Endothelial cell of umbilical vein (primary cell): ENCODE measurements around the gene MYH10. TPM values are rescaled to one million over a fixed set of nuclear protein-coding genes. Genes with fewer than 3 reads are reported as not detected.

Experiments
- BruUV-seq: library from RNA; stranded (reverse); fragments of 400-500 nt; replicated peaks from 2 replicates; lab custom pipeline; 2021; lab: Mats Ljungman, UMichigan
- CTCF ChIA-PET: fragments of 300-600, 350-600 bp; sonication (Branson Sonifier 250); formaldehyde crosslinking; loops from one replicate; lab custom pipeline; 2021; ENCODE audit warnings: antibody characterized with exemption, inconsistent platforms; lab: Charles Lee
- POLR2A ChIA-PET: fragments of 300-600, 350-600 bp; sonication (Branson Sonifier 250); formaldehyde crosslinking; loops from one replicate; lab custom pipeline; 2021; ENCODE audit warnings: antibody characterized with exemption, inconsistent platforms; lab: Charles Lee
- DNase-seq: peaks from one replicate; pipeline ENCODE4 v3.0.0-alpha.2; 2011; ENCODE audit warnings: low read depth, low spot score
- FAIRE-seq: peaks from 2 replicates; lab custom pipeline; 2011; peaks lifted over from hg19 to GRCh38; lab: Jason Lieb, UNC
- H2AFZ ChIP-seq: 2 replicates; pipeline ENCODE4 v1.6.0; 2012; ENCODE audit warnings: low read depth, low read length, control low read depth, inconsistent platforms
- H3K27ac ChIP-seq: 2 replicates; pipeline ENCODE4 v1.5.1; 2011; ENCODE audit warnings: low read depth, mild to moderate bottlenecking, control low read depth, low read length, moderate library complexity; ENCODE audit not compliant: insufficient read depth
- H3K27me3 ChIP-seq, 2 experiments: 2 replicates each; pipeline versions ENCODE4 v1.6.0 to v1.6.1; 2011; ENCODE audit warnings: low read length in 2 of 2, mixed read lengths in 1 of 2; ENCODE audit not compliant: control insufficient read depth in 2 of 2, insufficient read depth in 2 of 2
- H3K36me3 ChIP-seq, 2 experiments: 2 replicates in 1 of 2; 3 replicates in 1 of 2; pipeline ENCODE4 v1.5.1; 2011; ENCODE audit warnings: low read length in 2 of 2, mild to moderate bottlenecking in 1 of 2, moderate library complexity in 1 of 2; ENCODE audit not compliant: control insufficient read depth in 2 of 2, insufficient read depth in 2 of 2; ENCODE audit errors: extremely low read depth in 1 of 2
- H3K4me1 ChIP-seq: 3 replicates; pipeline ENCODE4 v1.5.1; 2011; ENCODE audit warnings: mild to moderate bottlenecking, low read length; ENCODE audit not compliant: control insufficient read depth, insufficient read depth; ENCODE audit errors: extremely low read depth
- H3K4me2 ChIP-seq: 2 replicates; pipeline ENCODE4 v1.6.1; 2011; ENCODE audit warnings: low read length, control low read depth, mixed read lengths; ENCODE audit not compliant: insufficient read depth
- H3K4me3 ChIP-seq, 3 experiments: fragments of 200-600 bp in 1 of 3; sonication (generic), shearing (Covaris generic) in 1 of 3; replicated peaks in 1 of 3; 2 replicates each; pipeline ENCODE4 v1.5.1; 2011 to 2016; ENCODE audit warnings: control low read depth in 3 of 3, low read length in 3 of 3, mild to moderate bottlenecking in 2 of 3, inconsistent platforms in 1 of 3, low read depth in 1 of 3, moderate library complexity in 1 of 3; ENCODE audit not compliant: insufficient read depth in 1 of 3
- H3K79me2 ChIP-seq: 2 replicates; pipeline ENCODE4 v1.6.0; 2012; ENCODE audit warnings: low read length, inconsistent platforms; ENCODE audit not compliant: control insufficient read depth, insufficient read depth
- H3K9ac ChIP-seq: replicated peaks from 2 replicates; pipeline ENCODE3; 2011; ENCODE audit warnings: low read length, control low read depth; ENCODE audit not compliant: insufficient read depth; ENCODE audit errors: extremely low read depth
- H3K9me1 ChIP-seq: replicated peaks from 3 replicates; pipeline ENCODE4 v1.6.0; 2011; ENCODE audit warnings: mild to moderate bottlenecking, low read length; ENCODE audit not compliant: control insufficient read depth, insufficient read depth; ENCODE audit errors: extremely low read depth
- H3K9me3 ChIP-seq: replicated peaks from 2 replicates; pipeline ENCODE4 v1.5.1; 2012; ENCODE audit warnings: low read length, inconsistent platforms; ENCODE audit not compliant: control insufficient read depth, insufficient read depth
- H4K20me1 ChIP-seq: replicated peaks from 2 replicates; pipeline ENCODE3; 2011; ENCODE audit warnings: mild to moderate bottlenecking, low read length; ENCODE audit not compliant: control insufficient read depth, insufficient read depth; ENCODE audit errors: extremely low read depth
- CTCF ChIP-seq, 2 donors: IDR thresholded peaks; 1 replicate in 1 of 2; 2 replicates in 1 of 2; pipeline ENCODE4 v1.5.1; 2011; ENCODE audit warnings: low read length in 2 of 2, mild to moderate bottlenecking in 2 of 2, moderate library complexity in 2 of 2, control low read depth in 1 of 2, inconsistent platforms in 1 of 2, low read depth in 1 of 2; ENCODE audit not compliant: insufficient read depth in 1 of 2; ENCODE audit errors: extremely low read depth in 1 of 2
- EZH2 ChIP-seq: IDR thresholded peaks from 2 replicates; pipeline ENCODE4 v1.6.1; 2012; ENCODE audit warnings: borderline replicate concordance, low read depth, mild to moderate bottlenecking, moderate library complexity, low read length, inconsistent platforms; ENCODE audit not compliant: severe bottlenecking
- FOS ChIP-seq: IDR thresholded peaks from 2 replicates; pipeline ENCODE4 v1.6.1; 2011; ENCODE audit warnings: mild to moderate bottlenecking, low read length, moderate library complexity, borderline replicate concordance; ENCODE audit not compliant: insufficient read depth
- GATA2 ChIP-seq: IDR thresholded peaks from 2 replicates; pipeline ENCODE4 v1.7.0; 2011; ENCODE audit warnings: low read depth, mild to moderate bottlenecking, moderate library complexity, mixed read lengths, low read length; ENCODE audit not compliant: insufficient read length, insufficient read depth
- JUN ChIP-seq: IDR thresholded peaks from 2 replicates; pipeline ENCODE4 v1.6.1; 2011; ENCODE audit warnings: borderline replicate concordance, low read depth; ENCODE audit not compliant: insufficient read length, insufficient read depth
- MAX ChIP-seq: IDR thresholded peaks from 2 replicates; pipeline ENCODE4 v1.6.1; 2011; ENCODE audit not compliant: insufficient read depth, insufficient read length
- MYC ChIP-seq: IDR thresholded peaks from one replicate; pipeline ENCODE4 v1.6.1; 2011; ENCODE audit warnings: mild to moderate bottlenecking, low read depth, low read length
- POLR2A ChIP-seq: IDR thresholded peaks from 2 replicates; pipeline ENCODE4 v1.6.1; 2012; ENCODE audit warnings: low read depth, mild to moderate bottlenecking, control low read depth, low read length
- POLR2AphosphoS5 ChIP-seq: IDR thresholded peaks from 2 replicates; pipeline ENCODE4 v1.6.1; 2012; ENCODE audit warnings: low read depth, mild to moderate bottlenecking, control low read depth, low read length, moderate library complexity; ENCODE audit not compliant: insufficient read depth
- dilution Hi-C: fragments of 300-500 bp; cut with MboI; formaldehyde crosslinking; loops from one replicate; pipeline ENCODE4 v1.15.0; 2019; ENCODE audit warnings: low sequenced_read_pairs; ENCODE audit not compliant: extremely low pct_ligation_motif_present
- intact Hi-C: fragments of 100-400 bp; cut with micrococcal nuclease; formaldehyde crosslinking; loops from one replicate; pipeline ENCODE4 v1.10.0; 2022
- polyA plus RNA-seq, 4 experiments: library from polyadenylated mRNA; depleted of rRNA in 3 of 4; stranded (reverse) in 3 of 4; unstranded in 1 of 4; fragments of >200 nt; gene quantifications; 2 replicates each; pipeline versions ENCODE4 v1.2.1 to v1.2.3, GENCODE V29; 2011 to 2012; ENCODE audit warnings: missing spikeins in 1 of 4
- total RNA-seq: library from RNA; stranded (reverse); gene quantifications from 2 replicates; pipeline ENCODE4 v1.2.3, GENCODE V29; 2021

Gene MYH10
- total and polyA plus RNA-seq, 2 donors (not counting 3 experiments of a cell fraction or from before 2014, with no cell fraction given), result 73.4 to 232 TPM

GRCh38 chr17:8439681-8440080 lies 190.8 kb downstream of the MYH10 start:
- Histone ChIP-seq H3K27me3 (no peaks in the 10 kb centered on the region), H3K36me3 (peaks cover 2 to 9% of the 10 kb centered on the region in 2 experiments), H3K9me1 (no peaks in the 10 kb centered on the region), H3K9ac (no peak overlapping the region), H3K4me3 (no peak overlapping the region), H2AFZ (no peak overlapping the region), H3K79me2 (peaks cover 83% of the 10 kb centered on the region), H4K20me1 (peaks cover 5% of the 10 kb centered on the region), H3K27ac (no peak overlapping the region), H3K9me3 (no peaks in the 10 kb centered on the region), H3K4me2 (no peak overlapping the region), H3K4me1 (peaks cover 30% of the 10 kb centered on the region)
- no TSS peak for BruUV-seq
- dilution Hi-C loops, result no loop called here
- intact Hi-C loops, result loop anchor here (10.0 kb wide), 1 partner anchor 195 kb away; the partner anchor contains the start of gene MYH10
- POLR2A ChIA-PET, result interaction anchor here (0.7 kb wide), 1 partner anchor 9 kb away, joined by 3 read pairs; no protein-coding TSS in a partner anchor
- DNase-seq (no peak), FAIRE-seq (no peak)
- CTCF ChIA-PET, result no interaction called here
- no peak for TF ChIP-seq CTCF (IDR thresholded peaks at IDR 0.05; ENCODE audit: extremely low read depth in 1 of 2, insufficient read depth in 1 of 2, low read depth in 1 of 2, low read length in 2 of 2)
- TF ChIP-seq GATA2, result no peak
- no peak for TF ChIP-seq JUN
- no peak for TF ChIP-seq MYC
- TF ChIP-seq POLR2AphosphoS5, result no peak
- no peak for TF ChIP-seq POLR2A
- TF ChIP-seq EZH2, result no peak
- no peak for TF ChIP-seq FOS
- no peak for TF ChIP-seq MAX
